NCI-H2081 treated with DMSO at 0.1 percent for 48 hours (cell line): ENCODE measurements around the gene C9.
"Not testable (repeated sequence)": the region's sequence is repeated elsewhere in the genome, so short reads cannot be mapped to it uniquely, and the experiment has no call there.

Experiments used
- DNase-seq: peaks from one replicate; lab custom pipeline; 2025; lab: John Stamatoyannopoulos, UW

Gene C9

GRCh38 chr5:39371367-39371635, 7.0 kb upstream of the C9 start:
- DNase-seq: no peak

DNA sequence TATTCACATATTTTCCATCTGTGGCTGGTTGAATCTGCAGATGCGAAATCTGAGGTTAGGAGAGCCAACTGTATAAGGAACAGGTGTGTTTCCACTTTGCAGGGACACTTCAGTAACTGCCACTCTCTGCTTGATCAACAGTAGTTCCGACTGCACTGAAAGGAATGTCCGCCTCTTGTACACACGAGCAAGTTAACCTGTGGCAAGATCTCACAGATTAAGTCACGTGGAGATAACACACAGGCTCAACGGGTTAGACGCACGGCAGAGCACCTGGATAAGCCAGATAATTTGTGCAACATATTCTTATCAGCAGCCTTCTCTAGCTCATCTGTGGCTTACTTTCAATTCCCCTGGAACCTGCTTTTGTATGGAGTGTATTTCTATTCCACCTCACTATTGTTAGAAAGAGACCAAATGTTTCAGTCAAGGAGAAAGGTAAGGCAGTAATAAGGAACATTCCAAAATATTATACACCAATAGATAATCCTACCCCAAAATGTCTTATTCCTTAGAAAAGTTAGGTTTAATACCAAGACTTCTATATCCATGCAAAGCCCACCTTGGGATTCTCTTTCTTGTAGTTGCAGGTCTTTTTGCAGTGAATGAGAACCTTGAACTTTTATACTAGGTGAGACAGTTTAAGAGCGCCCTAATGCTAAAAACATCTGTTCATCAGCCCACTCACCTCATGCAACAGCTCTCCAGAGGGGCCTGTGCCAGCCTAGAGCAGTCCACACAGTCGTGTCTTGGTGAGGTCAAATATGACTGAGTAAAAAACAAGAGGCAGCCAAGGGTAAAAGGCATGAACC, 6.5 kb upstream of the C9 start:
- DNase-seq: no peak

GRCh38 chr5:39369123-39369815, 5.0 kb upstream of the C9 start:
- no peak for DNase-seq

- no peak for DNase-seq
These were observed 3.8 kb upstream of the C9 start for GRCh38 chr5:39368116-39368515.

DNA sequence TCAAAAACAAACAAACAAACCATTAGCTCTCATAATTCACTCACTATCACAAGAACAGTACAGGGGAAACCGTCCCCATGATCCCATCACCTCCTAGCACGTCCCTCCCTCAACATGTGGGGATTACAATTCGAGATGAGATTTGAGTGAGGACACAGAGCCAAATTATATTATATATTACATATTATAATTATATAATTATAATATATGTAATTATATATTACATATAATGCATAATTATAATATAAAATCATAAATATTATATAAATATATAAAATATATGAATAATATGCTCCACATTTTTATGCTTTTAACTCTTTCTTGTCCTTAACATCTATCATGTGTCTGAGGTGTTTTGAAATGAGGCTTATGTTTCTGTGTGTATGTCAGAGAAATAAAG, 3.4 kb upstream of the C9 start:
- DNase-seq: no peak

GRCh38 chr5:39363217-39363616, 1.1 kb downstream of the C9 start:
- DNase-seq: no peak

- no peak for DNase-seq
These were observed 1.6 kb downstream of the C9 start for GRCh38 chr5:39362646-39363045.

GRCh38 chr5:39361306-39361705, 3.0 kb downstream of the C9 start:
- no peak for DNase-seq

DNA sequence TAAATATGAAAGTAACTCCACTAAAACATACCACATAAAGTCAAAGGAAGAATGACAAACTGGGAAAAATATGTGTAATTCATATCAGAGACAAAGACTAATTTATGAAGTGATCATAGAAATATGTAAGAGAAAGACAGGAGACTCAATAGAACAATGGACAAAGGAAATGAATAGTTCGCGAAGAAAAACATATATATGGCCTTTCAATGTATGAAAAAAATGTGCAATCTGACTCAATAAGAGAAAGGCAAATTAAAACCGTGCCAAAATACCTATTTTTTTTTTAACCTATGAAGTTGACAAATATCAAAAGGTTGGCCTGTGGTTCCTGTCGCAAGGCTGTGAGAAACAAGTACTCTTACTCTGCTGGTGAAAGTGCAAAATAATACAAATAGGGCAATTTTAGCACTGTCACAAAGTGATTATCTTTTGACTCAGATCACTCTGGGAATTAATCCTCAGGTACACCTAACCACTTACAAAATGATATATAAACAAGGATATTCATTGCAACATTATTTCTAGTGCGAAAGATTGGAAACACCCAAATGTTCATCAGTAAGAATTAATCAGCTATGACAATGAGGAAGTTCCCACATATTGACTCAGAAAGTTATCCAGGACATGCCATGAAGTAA, 3.7 kb downstream of the C9 start:
- DNase-seq: no peak

GRCh38 chr5:39356263-39356662, 8.0 kb downstream of the C9 start:
- no peak for DNase-seq

- no peak for DNase-seq
These were observed 9.0 kb downstream of the C9 start for GRCh38 chr5:39355324-39355723.

- no peak for DNase-seq
These were observed 10.4 kb downstream of the C9 start for GRCh38 chr5:39353717-39354399.

DNA sequence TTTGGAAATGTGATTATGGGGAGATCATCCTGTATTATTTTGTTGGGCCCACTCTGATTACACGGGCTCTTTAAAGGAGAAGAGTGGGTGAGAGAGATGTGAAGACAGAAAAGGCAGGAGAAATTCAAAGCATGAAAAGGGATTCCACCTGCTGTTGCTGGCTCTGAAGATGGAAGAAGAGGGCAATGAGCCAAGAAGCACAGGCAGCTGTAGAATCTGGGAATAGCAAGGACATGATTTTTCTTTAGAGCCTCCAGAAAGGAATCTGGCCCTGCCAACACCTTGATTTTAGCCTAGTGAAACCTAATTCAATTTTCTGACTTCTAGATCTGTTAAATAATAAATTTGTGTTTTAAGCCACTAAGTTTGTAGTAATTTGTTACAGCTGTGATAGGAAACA, 11.3 kb downstream of the C9 start:
- no peak for DNase-seq

DNA sequence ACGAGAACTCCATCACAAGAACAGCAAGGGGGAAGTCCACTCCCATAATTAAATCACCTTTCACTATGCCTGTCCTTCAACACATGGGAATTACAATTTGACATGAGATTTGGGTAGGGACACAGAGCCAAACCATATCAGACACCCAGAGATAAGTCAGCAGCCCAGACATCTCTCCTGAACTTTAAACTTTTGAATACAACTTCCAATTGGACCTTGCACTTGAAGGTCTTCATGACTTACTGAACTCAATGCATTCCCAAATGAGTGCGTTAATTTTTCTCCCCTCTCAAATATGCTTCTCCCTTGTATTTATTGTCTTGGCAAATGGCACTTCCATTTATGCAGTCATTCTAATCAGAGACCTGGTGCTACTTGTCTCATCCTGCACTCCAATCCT, 12.1 kb downstream of the C9 start:
- no peak for DNase-seq

- no peak for DNase-seq
These were observed 14.8 kb downstream of the C9 start for GRCh38 chr5:39349484-39349883.

GRCh38 chr5:39342460-39342859, 21.8 kb downstream of the C9 start:
- no peak for DNase-seq

GRCh38 chr5:39341896-39342295, 22.4 kb downstream of the C9 start:
- DNase-seq: no peak

DNA sequence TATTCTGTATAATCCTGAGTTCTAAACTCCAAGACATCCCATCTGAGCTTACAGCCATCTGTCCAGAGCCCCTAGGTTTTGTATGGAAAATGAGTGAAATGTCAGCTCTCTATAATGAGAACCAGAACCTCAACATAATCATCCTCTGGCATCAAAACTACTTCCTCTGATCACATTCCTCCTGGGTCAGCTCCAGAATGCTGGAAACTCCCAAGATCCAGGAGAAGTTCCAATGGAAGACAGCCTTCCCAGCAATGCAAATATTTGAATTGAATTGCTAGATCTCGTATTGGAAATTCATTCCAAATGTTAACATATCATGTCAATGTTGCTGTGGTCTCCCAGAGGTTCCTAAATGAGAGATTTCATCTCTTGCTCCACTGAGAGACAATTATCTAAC, 23.8 kb downstream of the C9 start:
- no peak for DNase-seq

DNA sequence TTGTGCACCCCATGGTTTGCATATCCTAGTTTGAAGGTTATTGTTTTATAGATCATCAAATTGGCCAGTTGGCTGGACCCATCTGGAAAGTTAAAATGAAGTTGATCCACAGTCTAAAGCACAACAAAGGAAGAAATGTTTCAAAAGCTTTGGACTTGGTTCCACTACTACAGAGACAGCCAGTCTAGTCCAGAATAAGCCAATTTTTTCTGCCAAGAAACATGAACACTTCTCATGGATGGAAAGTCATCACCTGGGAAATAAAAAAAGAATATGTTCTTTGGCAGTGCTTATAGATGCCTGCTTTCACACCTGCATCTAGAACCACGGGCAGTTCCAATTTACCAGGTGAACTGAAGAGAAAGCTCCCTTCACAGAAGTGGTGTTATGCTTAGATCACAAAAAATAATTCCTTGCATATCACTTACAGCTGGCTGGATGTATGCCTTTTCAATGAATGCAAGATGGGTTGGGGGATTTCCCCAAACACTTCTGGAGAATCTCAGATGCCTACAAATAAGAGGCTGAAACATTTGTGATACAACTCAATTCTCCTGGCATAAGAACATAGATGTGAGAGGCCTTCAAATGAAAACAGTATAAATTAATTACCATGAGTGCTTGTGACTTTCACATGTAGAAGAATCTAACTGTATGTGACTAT, 26.9 kb downstream of the C9 start:
- no peak for DNase-seq

DNA sequence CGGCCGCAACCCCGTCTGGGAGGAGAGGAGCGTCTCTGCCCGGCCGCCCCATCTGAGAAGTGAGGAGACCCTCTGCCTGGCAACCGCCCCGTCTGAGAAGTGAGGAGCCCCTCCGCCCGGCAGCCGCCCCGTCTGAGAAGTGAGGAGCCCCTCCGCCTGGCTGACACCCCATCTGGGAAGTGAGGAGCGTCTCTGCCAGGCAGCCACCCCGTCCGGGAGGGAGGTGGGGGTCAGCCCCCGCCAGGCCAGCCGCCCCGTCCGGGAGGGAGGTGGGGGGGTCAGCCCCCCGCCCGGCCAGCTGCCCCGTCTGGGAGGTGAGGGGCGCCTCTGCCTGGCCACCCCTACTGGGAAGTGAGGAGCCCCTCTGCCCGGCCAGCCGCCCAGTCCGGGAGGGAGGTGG, 30.0 kb downstream of the C9 start:
- DNase-seq: not testable (repeated sequence)

GRCh38 chr5:39333104-39333503, 31.2 kb downstream of the C9 start:
- no peak for DNase-seq

DNA sequence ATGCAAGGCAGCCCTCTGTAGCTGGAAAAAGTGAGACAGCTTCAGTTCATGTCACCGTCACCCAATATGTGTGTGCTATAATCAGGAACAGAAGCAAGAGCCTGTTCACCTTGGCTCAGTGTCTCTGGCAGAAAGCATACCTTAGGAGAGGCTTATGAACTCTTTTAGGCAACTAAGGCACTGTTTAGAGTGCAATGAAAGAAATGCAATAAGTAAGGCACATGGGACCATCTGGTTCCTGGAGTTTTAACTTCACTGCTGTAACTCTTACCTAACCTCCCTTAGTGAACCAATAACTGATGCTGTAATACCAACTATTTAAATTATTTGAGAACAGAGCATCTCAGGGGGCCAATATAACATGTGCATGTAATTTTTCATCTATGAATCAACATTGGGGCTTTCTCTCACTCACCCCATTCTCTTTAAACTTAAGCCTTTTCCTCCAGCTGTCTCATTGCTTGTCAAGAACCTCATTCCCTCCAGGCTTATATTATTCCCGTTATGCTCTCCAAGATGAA, 32.4 kb downstream of the C9 start:
- no peak for DNase-seq
